Fibroblast of lung (primary cell): Measurements from ENCODE around the gene SPOCK1. TPM values are rescaled to one million over a fixed set of nuclear protein-coding genes. Genes with fewer than 3 reads are reported as not detected.

ENCODE experiments used
- DNase-seq, 2 donors: peaks; one replicate each; pipeline versions ENCODE4 v3.0.0 to v3.0.0-alpha.2; 2010; ENCODE audit warnings: low read depth in 2 of 2
- H2AFZ ChIP-seq: 2 replicates; pipeline ENCODE4 v1.5.1; 2012; ENCODE audit warnings: low read length, control low read depth, inconsistent platforms
- H3K27ac ChIP-seq: 2 replicates; pipeline ENCODE4 v1.5.1; 2011; ENCODE audit warnings: low read length, control low read depth; ENCODE audit not compliant: insufficient read depth
- H3K27me3 ChIP-seq: 2 replicates; pipeline ENCODE4 v1.5.1; 2011; ENCODE audit warnings: mild to moderate bottlenecking, low read length; ENCODE audit not compliant: control insufficient read depth, insufficient read depth
- H3K36me3 ChIP-seq: 2 replicates; pipeline ENCODE4 v1.5.1; 2011; ENCODE audit warnings: low read length; ENCODE audit not compliant: control insufficient read depth, insufficient read depth
- H3K4me1 ChIP-seq: 2 replicates; pipeline ENCODE4 v1.5.1; 2011; ENCODE audit warnings: low read length; ENCODE audit not compliant: control insufficient read depth, insufficient read depth; ENCODE audit errors: extremely low read depth
- H3K4me2 ChIP-seq: 2 replicates; pipeline ENCODE4 v1.5.1; 2011; ENCODE audit warnings: low read length, control low read depth; ENCODE audit not compliant: insufficient read depth; ENCODE audit errors: extremely low read depth
- H3K4me3 ChIP-seq, 4 experiments: fragments of 200-600 bp in 1 of 4; sonication (generic) in 1 of 4; replicated peaks in 1 of 4; 2 replicates each; pipeline ENCODE4 v1.5.1; 2011 to 2016; ENCODE audit warnings: low read length in 4 of 4, low read depth in 3 of 4, mild to moderate bottlenecking in 3 of 4, control low read depth in 2 of 4, inconsistent platforms in 1 of 4, mixed read lengths in 1 of 4; ENCODE audit not compliant: insufficient read depth in 1 of 4; ENCODE audit errors: control extremely low read depth in 1 of 4
- H3K79me2 ChIP-seq: 2 replicates; pipeline ENCODE4 v1.5.1; 2012; ENCODE audit warnings: mild to moderate bottlenecking, low read length, inconsistent platforms; ENCODE audit not compliant: control insufficient read depth, insufficient read depth
- H3K9ac ChIP-seq: 2 replicates; pipeline ENCODE4 v1.5.1; 2011; ENCODE audit warnings: mild to moderate bottlenecking, low read length, control low read depth; ENCODE audit not compliant: insufficient read depth
- H3K9me3 ChIP-seq: 2 replicates; pipeline ENCODE4 v1.5.1; 2012; ENCODE audit warnings: low read depth, low read length; ENCODE audit not compliant: control insufficient read depth, insufficient read depth
- H4K20me1 ChIP-seq: 2 replicates; pipeline ENCODE4 v1.5.1; 2011; ENCODE audit warnings: low read length; ENCODE audit not compliant: control insufficient read depth, insufficient read depth; ENCODE audit errors: extremely low read depth
- CTCF ChIP-seq, 2 donors: IDR thresholded peaks in 1 of 2; conservative IDR thresholded peaks in 1 of 2; 1 replicate in 1 of 2; 2 replicates in 1 of 2; pipeline ENCODE4 v1.5.1; 2011 to 2012; ENCODE audit warnings: low read length in 2 of 2, control low read depth in 1 of 2, inconsistent platforms in 1 of 2, low read depth in 1 of 2, mild to moderate bottlenecking in 1 of 2
- EZH2 ChIP-seq: IDR thresholded peaks from 2 replicates; pipeline ENCODE4 v1.5.1; 2012; ENCODE audit warnings: low read length, control low read depth, mild to moderate bottlenecking; ENCODE audit errors: missing control alignments
- polyA plus RNA-seq, 2 donors: library from polyadenylated mRNA; depleted of rRNA in 1 of 2; stranded (reverse) in 1 of 2; unstranded in 1 of 2; fragments of >200 nt; gene quantifications; 2 replicates each; pipeline ENCODE4 v1.2.1, GENCODE V29; 2011 to 2012; ENCODE audit warnings: missing spikeins in 1 of 2
- total RNA-seq: library from RNA; depleted of rRNA; stranded (reverse); fragments of >200 nt; gene quantifications from 2 replicates; pipeline ENCODE4 v1.2.1, GENCODE V29; 2014

The SPOCK1 gene
- total and polyA plus RNA-seq, 2 donors (not counting 1 experiment from before 2014, with no cell fraction given), result 11.1 to 34.9 TPM

- Histone ChIP-seq H3K9me3 (no peaks in the 10 kb centered on the region), H3K4me2 (no peak overlapping the region), H3K27ac (no peak overlapping the region), H3K4me1 (no peaks in the 10 kb centered on the region), H3K79me2 (no peaks in the 10 kb centered on the region), H4K20me1 (no peaks in the 10 kb centered on the region), H3K27me3 (no peaks in the 10 kb centered on the region), H3K36me3 (no peaks in the 10 kb centered on the region), H2AFZ (no peak overlapping the region), H3K4me3 (no peak overlapping the region), H3K9ac (no peak overlapping the region)
- TF ChIP-seq CTCF (conservative IDR thresholded peaks at IDR 0.05 in 1 of 2, IDR thresholded peaks at IDR 0.05 in 1 of 2; ENCODE audit: low read depth in 1 of 2, low read length in 2 of 2), result no peak
- TF ChIP-seq EZH2, result no peak
- DNase-seq, result no peak
Observed at GRCh38 chr5:137167187-137167586, 331.9 kb downstream of the SPOCK1 start.

- Histone ChIP-seq H3K27ac (no peak overlapping the region), H3K4me2 (no peak overlapping the region), H4K20me1 (no peaks in the 10 kb centered on the region), H3K27me3 (no peaks in the 10 kb centered on the region), H3K79me2 (no peaks in the 10 kb centered on the region), H3K36me3 (no peaks in the 10 kb centered on the region), H3K9me3 (no peaks in the 10 kb centered on the region), H3K4me1 (no peaks in the 10 kb centered on the region), H3K4me3 (no peak overlapping the region), H3K9ac (no peak overlapping the region), H2AFZ (no peak overlapping the region)
- no peak for DNase-seq
- TF ChIP-seq EZH2 (no peak), CTCF (conservative IDR thresholded peaks at IDR 0.05 in 1 of 2, IDR thresholded peaks at IDR 0.05 in 1 of 2; ENCODE audit: low read depth in 1 of 2, low read length in 2 of 2) (no peak)
Observed at GRCh38 chr5:137164961-137165360, 334.2 kb downstream of the SPOCK1 start.

- no peaks in the 10 kb centered on the region for H3K4me1 ChIP-seq
- H2AFZ ChIP-seq, result no peak overlapping the region
- no peak for DNase-seq
- no peaks in the 10 kb centered on the region for H3K79me2 ChIP-seq
- no peak overlapping the region for H3K4me3 ChIP-seq
- no peak overlapping the region for H3K4me2 ChIP-seq
- no peaks in the 10 kb centered on the region for H3K36me3 ChIP-seq
- TF ChIP-seq CTCF (conservative IDR thresholded peaks at IDR 0.05 in 1 of 2, IDR thresholded peaks at IDR 0.05 in 1 of 2; ENCODE audit: low read depth in 1 of 2, low read length in 2 of 2), result no peak
- TF ChIP-seq EZH2, result no peak
- no peaks in the 10 kb centered on the region for H3K9me3 ChIP-seq
- no peaks in the 10 kb centered on the region for H3K27me3 ChIP-seq
- H4K20me1 ChIP-seq, result no peaks in the 10 kb centered on the region
- no peak overlapping the region for H3K9ac ChIP-seq
- H3K27ac ChIP-seq, result no peak overlapping the region
Observed at GRCh38 chr5:137164536-137164935, 334.6 kb downstream of the SPOCK1 start.
